Immature natural killer cell (primary cell): ENCODE data around the gene CRYBB3. TPM values are rescaled to one million over a fixed set of nuclear protein-coding genes. Genes with fewer than 3 reads are reported as not detected.
A peak's percentile ranks its signal among the peaks of the same experiment; 100 is the strongest.

Experiments used
- DNase-seq, 3 donors: peaks; one replicate each; pipeline ENCODE4 v3.0.0; 2022; ENCODE audit warnings: mixed read lengths in 1 of 3
- H3K27ac Mint-ChIP-seq, 6 donors: one replicate each; pipeline ENCODE4 v1.8.0; 2020; ENCODE audit warnings: mixed read lengths in 6 of 6, mild to moderate bottlenecking in 5 of 6, inconsistent platforms in 4 of 6, moderate library complexity in 3 of 6
- H3K27me3 Mint-ChIP-seq, 3 donors: one replicate each; pipeline ENCODE4 v1.8.0; 2020 to 2021; ENCODE audit warnings: low read depth in 3 of 3, mild to moderate bottlenecking in 3 of 3, mixed read lengths in 3 of 3, moderate library complexity in 3 of 3, inconsistent platforms in 1 of 3
- H3K36me3 Mint-ChIP-seq, 3 donors: one replicate each; pipeline ENCODE4 v1.8.0; 2020; ENCODE audit warnings: mixed read lengths in 3 of 3, inconsistent platforms in 2 of 3, mild to moderate bottlenecking in 2 of 3
- H3K4me1 Mint-ChIP-seq, 2 donors: one replicate each; pipeline ENCODE4 v1.8.0; 2020; ENCODE audit warnings: inconsistent platforms in 2 of 2, mild to moderate bottlenecking in 2 of 2, mixed read lengths in 2 of 2, moderate library complexity in 1 of 2
- H3K4me3 Mint-ChIP-seq, 5 donors: one replicate each; pipeline ENCODE4 v1.8.0; 2020; ENCODE audit warnings: mild to moderate bottlenecking in 5 of 5, mixed read lengths in 5 of 5, inconsistent platforms in 3 of 5, moderate library complexity in 3 of 5
- H3K9me3 Mint-ChIP-seq, 6 donors: one replicate each; pipeline ENCODE4 v1.8.0; 2020; ENCODE audit warnings: mild to moderate bottlenecking in 6 of 6, mixed read lengths in 6 of 6, inconsistent platforms in 4 of 6, moderate library complexity in 3 of 6
- polyA plus RNA-seq, 3 donors: library from polyadenylated mRNA; unstranded; fragments of 300-500 nt; fragmentation: Illumina TruSeq; gene quantifications; one replicate each; pipeline ENCODE4 v1.2.3, GENCODE V29; 2021

CRYBB3 gene
- polyA plus RNA-seq, 3 donors from 2014 or later: not detected

- no peak overlapping the region for H3K27ac Mint-ChIP-seq
- DNase-seq: no peak
- no peak overlapping the region for H3K4me3 Mint-ChIP-seq
- H3K9me3 Mint-ChIP-seq: peaks cover 0 to 5% (median under 1%) of the 10 kb centered on the region in 6 donors
- H3K27me3 Mint-ChIP-seq: peaks cover 3 to 6% (median 4%) of the 10 kb centered on the region in 3 donors
- H3K36me3 Mint-ChIP-seq: peaks cover 3 to 20% (median 10%) of the 10 kb centered on the region in 3 donors
- peaks cover 3 to 7% of the 10 kb centered on the region in 2 donors for H3K4me1 Mint-ChIP-seq
These were observed 17.2 kb upstream of the CRYBB3 start for GRCh38 chr22:25182131-25183110.

GRCh38 chr22:25183949-25184619, 15.6 kb upstream of the CRYBB3 start:
- no peak overlapping the region for H3K4me3 Mint-ChIP-seq
- H3K27me3 Mint-ChIP-seq: peaks cover 3 to 6% (median 4%) of the 10 kb centered on the region in 3 donors
- peaks cover 3 to 19% (median 9%) of the 10 kb centered on the region in 3 donors for H3K36me3 Mint-ChIP-seq
- no peak overlapping the region for H3K27ac Mint-ChIP-seq
- H3K9me3 Mint-ChIP-seq: peaks cover 0 to 5% (median 0%) of the 10 kb centered on the region in 6 donors
- H3K4me1 Mint-ChIP-seq: peaks cover 3 to 7% of the 10 kb centered on the region in 2 donors
- DNase-seq: no peak

GRCh38 chr22:25186140-25186539, 13.5 kb upstream of the CRYBB3 start:
- Mint-ChIP-seq H3K4me3 (no peak overlapping the region), H3K4me1 (no peaks in the 10 kb centered on the region), H3K27me3 (peaks cover 0 to 2% (median 0%) of the 10 kb centered on the region in 3 donors), H3K27ac (no peak overlapping the region), H3K36me3 (peaks cover 4 to 12% (median 4%) of the 10 kb centered on the region in 3 donors), H3K9me3 (no peaks in the 10 kb centered on the region)
- DNase-seq: no peak

- H3K4me3 Mint-ChIP-seq: no peak overlapping the region
- H3K9me3 Mint-ChIP-seq: no peaks in the 10 kb centered on the region
- no peak overlapping the region for H3K27ac Mint-ChIP-seq
- no peaks in the 10 kb centered on the region for H3K4me1 Mint-ChIP-seq
- no peak for DNase-seq
- peaks cover under 1 to 8% (median 4%) of the 10 kb centered on the region in 3 donors for H3K36me3 Mint-ChIP-seq
- H3K27me3 Mint-ChIP-seq: peaks cover 0 to 2% (median 0%) of the 10 kb centered on the region in 3 donors
These were observed 12.2 kb upstream of the CRYBB3 start for GRCh38 chr22:25187469-25187868.

- Mint-ChIP-seq H3K36me3 (peaks cover 4 to 9% (median 4%) of the 10 kb centered on the region in 3 donors), H3K27ac (no peak overlapping the region), H3K4me1 (no peaks in the 10 kb centered on the region), H3K9me3 (no peaks in the 10 kb centered on the region), H3K4me3 (no peak overlapping the region), H3K27me3 (peaks cover 0 to 1% (median 0%) of the 10 kb centered on the region in 3 donors)
- DNase-seq: no peak
These were observed 7.3 kb upstream of the CRYBB3 start for GRCh38 chr22:25192406-25192805.

- no peak for DNase-seq
- H3K4me3 Mint-ChIP-seq: no peak overlapping the region
- no peaks in the 10 kb centered on the region for H3K9me3 Mint-ChIP-seq
- no peak overlapping the region for H3K27ac Mint-ChIP-seq
- H3K36me3 Mint-ChIP-seq: peaks cover 4 to 9% (median 8%) of the 10 kb centered on the region in 3 donors
- no peaks in the 10 kb centered on the region for H3K4me1 Mint-ChIP-seq
- peaks cover 0 to 1% (median 0%) of the 10 kb centered on the region in 3 donors for H3K27me3 Mint-ChIP-seq
These were observed 6.5 kb upstream of the CRYBB3 start for GRCh38 chr22:25193130-25193529.

- no peak for DNase-seq
- no peak overlapping the region for H3K4me3 Mint-ChIP-seq
These were observed 6.1 kb upstream of the CRYBB3 start for GRCh38 chr22:25193548-25193947.

GRCh38 chr22:25196326-25196725, 3.3 kb upstream of the CRYBB3 start:
- no peak overlapping the region for H3K4me3 Mint-ChIP-seq
- peaks cover 4 to 9% (median 4%) of the 10 kb centered on the region in 3 donors for H3K36me3 Mint-ChIP-seq
- DNase-seq: no peak
- H3K27me3 Mint-ChIP-seq: peaks cover 0 to 1% (median 0%) of the 10 kb centered on the region in 3 donors
- no peaks in the 10 kb centered on the region for H3K4me1 Mint-ChIP-seq
- H3K9me3 Mint-ChIP-seq: no peaks in the 10 kb centered on the region
- H3K27ac Mint-ChIP-seq: no peak overlapping the region

More at GRCh38 chr22:25193548-25193947, 6.1 kb upstream of the CRYBB3 start:
- H3K9me3 Mint-ChIP-seq: no peaks in the 10 kb centered on the region
- no peaks in the 10 kb centered on the region for H3K4me1 Mint-ChIP-seq
- peaks cover 0 to 1% (median 0%) of the 10 kb centered on the region in 3 donors for H3K27me3 Mint-ChIP-seq
- H3K36me3 Mint-ChIP-seq: peaks cover 4 to 9% (median 8%) of the 10 kb centered on the region in 3 donors
- no peak overlapping the region for H3K27ac Mint-ChIP-seq

GRCh38 chr22:25197340-25197739, 2.3 kb upstream of the CRYBB3 start:
- no peaks in the 10 kb centered on the region for H3K4me1 Mint-ChIP-seq
- no peaks in the 10 kb centered on the region for H3K9me3 Mint-ChIP-seq

GRCh38 chr22:25200967-25201366, 1.3 kb downstream of the CRYBB3 start:
- Mint-ChIP-seq H3K9me3 (no peaks in the 10 kb centered on the region), H3K4me3 (no peak overlapping the region), H3K4me1 (no peaks in the 10 kb centered on the region), H3K36me3 (peaks cover 0 to 4% (median 0%) of the 10 kb centered on the region in 3 donors), H3K27ac (no peak overlapping the region), H3K27me3 (peaks cover 0 to 2% (median 0%) of the 10 kb centered on the region in 3 donors)
- DNase-seq: no peak

More at GRCh38 chr22:25197340-25197739, 2.3 kb upstream of the CRYBB3 start:
- Mint-ChIP-seq H3K36me3 (peaks cover 4 to 9% (median 4%) of the 10 kb centered on the region in 3 donors), H3K27me3 (peaks cover 0 to 1% (median 0%) of the 10 kb centered on the region in 3 donors), H3K27ac (peak overlapping the region in 1 of 6 donors; percentile 46), H3K4me3 (no peak overlapping the region)
- DNase-seq: no peak

- Mint-ChIP-seq H3K36me3 (peaks cover 0 to 4% (median 0%) of the 10 kb centered on the region in 3 donors), H3K27ac (no peak overlapping the region)
These were observed 2.1 kb downstream of the CRYBB3 start for GRCh38 chr22:25201557-25202273.

GRCh38 chr22:25202290-25202921, 2.7 kb downstream of the CRYBB3 start:
- H3K27ac Mint-ChIP-seq: no peak overlapping the region
- H3K36me3 Mint-ChIP-seq: peaks cover 0 to 4% (median 0%) of the 10 kb centered on the region in 3 donors
- peaks cover 0 to 2% (median 0%) of the 10 kb centered on the region in 3 donors for H3K27me3 Mint-ChIP-seq
- no peaks in the 10 kb centered on the region for H3K4me1 Mint-ChIP-seq
- H3K4me3 Mint-ChIP-seq: no peak overlapping the region
- peak; percentile 18 to 40 (median 33) for DNase-seq
- H3K9me3 Mint-ChIP-seq: no peaks in the 10 kb centered on the region

More at GRCh38 chr22:25201557-25202273, 2.1 kb downstream of the CRYBB3 start:
- Mint-ChIP-seq H3K9me3 (no peaks in the 10 kb centered on the region), H3K4me3 (no peak overlapping the region), H3K27me3 (peaks cover 0 to 2% (median 0%) of the 10 kb centered on the region in 3 donors), H3K4me1 (no peaks in the 10 kb centered on the region)
- no peak for DNase-seq

GRCh38 chr22:25203082-25203481, 3.4 kb downstream of the CRYBB3 start:
- Mint-ChIP-seq H3K9me3 (no peaks in the 10 kb centered on the region), H3K27me3 (peaks cover 0 to 2% (median 1%) of the 10 kb centered on the region in 3 donors), H3K36me3 (no peaks in the 10 kb centered on the region), H3K4me1 (no peaks in the 10 kb centered on the region), H3K4me3 (no peak overlapping the region), H3K27ac (no peak overlapping the region)
- no peak for DNase-seq
